Peyer's patch (tissue), 4 donors: Measurements from ENCODE around the gene MIPEP.

Experiments used
- POLR2A ChIP-seq, 2 donors: fragments of 450-650 bp; IDR thresholded peaks; one replicate each; pipeline ENCODE4 v1.5.1; 2017; ENCODE audit warnings: antibody characterized with exemption in 2 of 2, mild to moderate bottlenecking in 2 of 2, moderate library complexity in 2 of 2
- TF ChIP-seq, protein P1 (sequence below), 6 experiments: fragments of 450-650 bp in 4 of 6; fragments of 200-600 bp in 2 of 6; sonication (generic) in 1 of 6; IDR thresholded peaks; one replicate each; pipeline ENCODE4 v1.5.1; 2017 to 2019; ENCODE audit warnings: antibody characterized with exemption in 6 of 6, mild to moderate bottlenecking in 3 of 6, moderate library complexity in 1 of 6

DNA sequence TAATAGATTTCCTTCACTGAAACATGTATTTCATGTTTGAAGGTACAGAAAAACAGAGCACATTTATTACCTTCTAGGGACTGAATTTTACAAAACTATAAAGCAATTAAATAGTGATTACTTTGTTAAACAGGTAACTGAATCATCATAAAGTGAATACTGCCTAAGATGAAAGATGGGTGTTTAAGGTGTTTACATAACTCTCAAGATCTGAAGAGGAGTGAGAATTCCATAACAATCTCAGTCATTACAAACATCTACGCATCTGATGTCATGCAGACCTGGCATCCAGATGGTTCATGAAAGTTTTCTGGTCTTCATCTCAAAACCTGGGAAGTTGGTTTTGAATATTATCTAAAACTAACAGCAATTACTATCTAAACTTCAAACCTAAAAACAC, 80.4 kb downstream of the MIPEP start:
- TF ChIP-seq, protein P1, sequence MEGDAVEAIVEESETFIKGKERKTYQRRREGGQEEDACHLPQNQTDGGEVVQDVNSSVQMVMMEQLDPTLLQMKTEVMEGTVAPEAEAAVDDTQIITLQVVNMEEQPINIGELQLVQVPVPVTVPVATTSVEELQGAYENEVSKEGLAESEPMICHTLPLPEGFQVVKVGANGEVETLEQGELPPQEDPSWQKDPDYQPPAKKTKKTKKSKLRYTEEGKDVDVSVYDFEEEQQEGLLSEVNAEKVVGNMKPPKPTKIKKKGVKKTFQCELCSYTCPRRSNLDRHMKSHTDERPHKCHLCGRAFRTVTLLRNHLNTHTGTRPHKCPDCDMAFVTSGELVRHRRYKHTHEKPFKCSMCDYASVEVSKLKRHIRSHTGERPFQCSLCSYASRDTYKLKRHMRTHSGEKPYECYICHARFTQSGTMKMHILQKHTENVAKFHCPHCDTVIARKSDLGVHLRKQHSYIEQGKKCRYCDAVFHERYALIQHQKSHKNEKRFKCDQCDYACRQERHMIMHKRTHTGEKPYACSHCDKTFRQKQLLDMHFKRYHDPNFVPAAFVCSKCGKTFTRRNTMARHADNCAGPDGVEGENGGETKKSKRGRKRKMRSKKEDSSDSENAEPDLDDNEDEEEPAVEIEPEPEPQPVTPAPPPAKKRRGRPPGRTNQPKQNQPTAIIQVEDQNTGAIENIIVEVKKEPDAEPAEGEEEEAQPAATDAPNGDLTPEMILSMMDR (IDR thresholded peaks at IDR 0.05) = no peak
- no peak for TF ChIP-seq POLR2A (IDR thresholded peaks at IDR 0.05)
